Adrenal gland (tissue), 12 donors: ENCODE results near the gene ARHGAP6. TPM values are rescaled to one million over a fixed set of nuclear protein-coding genes. Genes with fewer than 3 reads are reported as not detected.

Experiments
- DNase-seq, 7 donors: peaks; one replicate each; pipeline ENCODE4 v3.0.0-alpha.2; 2019 to 2020
- H3K27ac ChIP-seq, 5 donors: fragments of 200-600 bp; sonication (generic) in 4 of 5; 1 replicate in 3 of 5; 2 replicates in 2 of 5; pipeline versions ENCODE4 v1.5.1 to v1.8.0; 2016 to 2020; ENCODE audit warnings: mild to moderate bottlenecking in 1 of 5
- H3K27me3 ChIP-seq: fragments of 200-600 bp; 2 replicates; pipeline ENCODE4 v1.8.0; 2021
- H3K36me3 ChIP-seq, 2 donors: fragments of 200-600 bp; replicated peaks in 1 of 2; 1 replicate in 1 of 2; 2 replicates in 1 of 2; pipeline versions ENCODE4 v1.5.1 to v1.8.0; 2018 to 2022
- H3K4me1 ChIP-seq, 2 donors: fragments of 200-600 bp; replicated peaks in 1 of 2; 1 replicate in 1 of 2; 2 replicates in 1 of 2; pipeline versions ENCODE4 v1.5.1 to v1.8.0; 2018 to 2021
- H3K4me3 ChIP-seq, 4 donors: fragments of 200-600 bp; sonication (generic) in 3 of 4; one replicate each; pipeline ENCODE4 v1.5.1; 2016 to 2018
- H3K9me3 ChIP-seq, 3 donors: fragments of 200-600 bp; sonication (generic) in 1 of 3; replicated peaks in 1 of 3; 1 replicate in 2 of 3; 2 replicates in 1 of 3; pipeline versions ENCODE4 v1.5.1 to v1.8.0; 2016 to 2021
- CTCF ChIP-seq, 6 experiments: fragments of 450-650 bp in 4 of 6; fragments of 200-600 bp in 2 of 6; sonication (generic) in 1 of 6; IDR thresholded peaks; 1 replicate in 5 of 6; 2 replicates in 1 of 6; pipeline versions ENCODE4 v1.5.1 to v1.8.0; 2016 to 2021; ENCODE audit warnings: antibody characterized with exemption in 6 of 6, mild to moderate bottlenecking in 2 of 6, moderate library complexity in 1 of 6
- POLR2A ChIP-seq, 2 donors: fragments of 450-650 bp; IDR thresholded peaks; one replicate each; pipeline ENCODE4 v1.6.1; 2017; ENCODE audit warnings: antibody characterized with exemption in 2 of 2, mild to moderate bottlenecking in 2 of 2, moderate library complexity in 1 of 2
- WGBS, 4 donors: extraction: QIAGEN DNeasy Blood & Tissue Kit in 2 of 4; methylation state at CpG; one replicate each; pipeline versions ENCODE4 v1.1.5 to v1.1.7; 2013 to 2017; 5-methylcytosine and 5-hydroxymethylcytosine counted together
- intact Hi-C, 2 donors: fragments of 100-400 bp; cut with DNase I; formaldehyde crosslinking; loops; one replicate each; pipeline versions ENCODE4 v1.14.1 to v1.15.0; 2022 to 2023
- polyA plus RNA-seq, 3 donors: library from polyadenylated mRNA; stranded (reverse); fragments of 200-250 nt in 2 of 3; fragments of 350-450 nt in 1 of 3; fragmentation: Illumina TruSeq in 1 of 3; extraction: RNeasy Lipid Tissue Mini Kit (QIAGEN cat#74804) in 1 of 3; gene quantifications; one replicate each; pipeline ENCODE4 v1.2.3, GENCODE V29; 2013 to 2014
- total RNA-seq, 9 donors: library from RNA; depleted of rRNA in 4 of 9; stranded (reverse); fragments of >200 nt in 4 of 9; fragments of 120-200 nt in 1 of 9; fragmentation: NEBNext Ultra II Directional in 1 of 9; extraction: Animal tissue kit (Norgen Biotek cat#: 25700) in 1 of 9; gene quantifications; one replicate each; pipeline versions ENCODE4 v1.1.0 to v1.2.4, GENCODE V29; 2013 to 2023
- donor health status: healthy with polysubstance abuse.
- donor health status: Bipolar disorder and iron deficiency.
- donor health status: DM: yes; HTN: yes; CAD: no.
- donor health status: DM: no; HTN: no; CAD: no.
- donor health status: DM: no; HTN: no; CAD: no.
- donor health status: DM: yes; HTN: yes; CAD: no.

The ARHGAP6 gene
- total and polyA plus RNA-seq, 12 donors = 0.78 to 4.2 (median 2.7) TPM

GRCh38 chrX:11403631-11404030 lies 262.1 kb downstream of the ARHGAP6 start:
- Histone ChIP-seq H3K9me3 (no peaks in the 10 kb centered on the region), H3K4me1 (no peaks in the 10 kb centered on the region), H3K36me3 (no peaks in the 10 kb centered on the region), H3K4me3 (no peak overlapping the region), H3K27ac (no peak overlapping the region), H3K27me3 (no peaks in the 10 kb centered on the region)
- no peak for DNase-seq
- 39 to 69% (median 47%) methylated on average over 3 of the region's 3 CpGs for WGBS, 4 donors
- no peak for TF ChIP-seq CTCF (IDR thresholded peaks at IDR 0.05)
- no peak for TF ChIP-seq POLR2A (IDR thresholded peaks at IDR 0.05)
- intact Hi-C loops = no loop called here

- 43 to 63% (median 50%) methylated on average over 2 of the region's 2 CpGs for WGBS, 4 donors
- H3K4me1 ChIP-seq = no peaks in the 10 kb centered on the region
- TF ChIP-seq POLR2A (IDR thresholded peaks at IDR 0.05) = no peak
- TF ChIP-seq CTCF (IDR thresholded peaks at IDR 0.05) = no peak
- intact Hi-C loops = no loop called here
- no peaks in the 10 kb centered on the region for H3K9me3 ChIP-seq
- no peak overlapping the region for H3K27ac ChIP-seq
- no peak for DNase-seq
- H3K27me3 ChIP-seq = no peaks in the 10 kb centered on the region
- no peaks in the 10 kb centered on the region for H3K36me3 ChIP-seq
- H3K4me3 ChIP-seq = no peak overlapping the region
These were observed 263.8 kb downstream of the ARHGAP6 start for GRCh38 chrX:11401966-11402365.

GRCh38 chrX:11399489-11400094 lies 266.1 kb downstream of the ARHGAP6 start:
- 70 to 77% (median 74%) methylated on average over 2 of the region's 2 CpGs for WGBS, 4 donors
- intact Hi-C loops = no loop called here
- DNase-seq = no peak
- Histone ChIP-seq H3K4me1 (no peaks in the 10 kb centered on the region), H3K36me3 (no peaks in the 10 kb centered on the region), H3K27ac (no peak overlapping the region), H3K27me3 (no peaks in the 10 kb centered on the region), H3K4me3 (no peak overlapping the region), H3K9me3 (no peaks in the 10 kb centered on the region)
- TF ChIP-seq POLR2A (IDR thresholded peaks at IDR 0.05) = no peak
- no peak for TF ChIP-seq CTCF (IDR thresholded peaks at IDR 0.05)

GRCh38 chrX:11398785-11399184 lies 266.9 kb downstream of the ARHGAP6 start:
- TF ChIP-seq POLR2A (IDR thresholded peaks at IDR 0.05) (no peak), CTCF (IDR thresholded peaks at IDR 0.05) (no peak)
- 40 to 59% (median 44%) methylated on average over 1 of the region's 1 CpG for WGBS, 4 donors
- Histone ChIP-seq H3K27me3 (no peaks in the 10 kb centered on the region), H3K4me1 (no peaks in the 10 kb centered on the region), H3K4me3 (no peak overlapping the region), H3K27ac (no peak overlapping the region), H3K9me3 (no peaks in the 10 kb centered on the region), H3K36me3 (no peaks in the 10 kb centered on the region)
- no peak for DNase-seq
- intact Hi-C loops = no loop called here
